ENCODE data around the gene TMEM212. TPM values are rescaled to one million over a fixed set of nuclear protein-coding genes. Genes with fewer than 3 reads are reported as not detected.

The TMEM212 gene
- total and polyA plus RNA-seq, 2 of the 13 experiments (the other 11 are each of a cell fraction or from before 2014, with no cell fraction given) = not detected

DNA sequence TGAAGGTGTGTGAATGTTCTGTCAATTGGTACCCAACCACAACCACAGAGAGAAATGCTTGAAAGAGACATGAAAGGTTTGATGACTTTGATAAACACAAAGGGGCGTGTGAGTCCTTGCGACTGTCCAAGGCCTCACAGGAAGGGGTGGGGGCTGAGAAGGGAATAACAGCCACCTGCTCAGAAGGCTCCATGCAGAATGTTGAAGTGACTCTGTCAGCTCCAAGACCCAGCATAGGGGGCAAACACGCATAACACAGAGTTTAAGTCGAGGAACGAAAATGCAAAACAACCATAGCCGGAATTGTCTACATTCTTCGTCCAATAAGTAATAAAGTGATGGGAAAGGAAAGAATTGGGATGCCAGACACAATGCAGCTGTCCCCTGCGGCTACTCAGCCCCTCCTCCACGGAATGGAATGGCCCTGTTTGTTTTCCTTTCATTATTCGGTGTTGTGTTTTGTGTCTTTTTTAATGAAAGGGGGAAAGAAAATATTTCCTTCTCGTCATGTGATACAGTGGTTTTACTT is 19.9 kb downstream of the TMEM212 start (continued):
- TF ChIP-seq ZNF280B (CRISPR knock-in tag; IDR thresholded peaks at IDR 0.05; ENCODE audit: borderline replicate concordance) (no peak), REXO4 (CRISPR knock-in tag; IDR thresholded peaks at IDR 0.05; ENCODE audit: borderline replicate concordance) (no peak), ZNF768 (CRISPR knock-in tag; IDR thresholded peaks at IDR 0.05) (no peak), PRDM4 (CRISPR knock-in tag; IDR thresholded peaks at IDR 0.05; ENCODE audit: borderline replicate concordance) (no peak), ZNF777 (CRISPR knock-in tag; IDR thresholded peaks at IDR 0.05) (no peak), ZBTB7A (CRISPR knock-in tag; IDR thresholded peaks at IDR 0.05) (no peak), TCF7 (IDR thresholded peaks at IDR 0.05; ENCODE audit: low read depth) (peak; percentile 79), HNF4A (CRISPR knock-in tag; IDR thresholded peaks at IDR 0.05) (peak; percentile 36; the same call in 1 of the 2 replicates), AKNA (CRISPR knock-in tag; IDR thresholded peaks at IDR 0.05; ENCODE audit: borderline replicate concordance) (no peak), SP1 (IDR thresholded peaks at IDR 0.05) (no peak), SP1 (CRISPR knock-in tag; IDR thresholded peaks at IDR 0.05) (no peak), IRF2 (CRISPR knock-in tag; IDR thresholded peaks at IDR 0.05) (no peak), KDM5B (CRISPR knock-in tag; IDR thresholded peaks at IDR 0.05; ENCODE audit: borderline replicate concordance) (no peak), SNAI1 (CRISPR knock-in tag; IDR thresholded peaks at IDR 0.05; ENCODE audit: borderline replicate concordance) (no peak), ZNF670 (CRISPR knock-in tag; IDR thresholded peaks at IDR 0.05; ENCODE audit: borderline replicate concordance) (no peak), SSRP1 (CRISPR knock-in tag; IDR thresholded peaks at IDR 0.05) (no peak), STAT5B (CRISPR knock-in tag; IDR thresholded peaks at IDR 0.05) (no peak), ERF (CRISPR knock-in tag; IDR thresholded peaks at IDR 0.05) (no peak), KLF15 (CRISPR knock-in tag; IDR thresholded peaks at IDR 0.05; ENCODE audit: borderline replicate concordance) (no peak), XRCC5 (optimal IDR thresholded peaks at IDR 0.05; ENCODE audit: low read length) (no peak), MYNN (CRISPR knock-in tag; IDR thresholded peaks at IDR 0.05; ENCODE audit: low read depth) (no peak), MYC (CRISPR knock-in tag; IDR thresholded peaks at IDR 0.05; ENCODE audit: borderline replicate concordance) (no peak)

Measured in HepG2 (cell line).